HEK293 (cell line): Measurements from ENCODE around the gene CRTAP.

Experiments
- CTCF ChIA-PET: fragments of 350-600 bp; formaldehyde crosslinking; extraction: SDS; loops from one replicate; lab custom pipeline; 2021; ENCODE audit warnings: antibody characterized with exemption; lab: Yijun Ruan, JAX
- POLR2A ChIA-PET: fragments of 300-600 bp; formaldehyde crosslinking; extraction: SDS; loops from one replicate; lab custom pipeline; 2020; ENCODE audit warnings: antibody characterized with exemption, inconsistent platforms; lab: Yijun Ruan, JAX
- H3K27ac ChIP-seq: fragments of 200-500 bp; sonication (Bioruptor generic); 2 replicates; pipeline ENCODE4 v1.5.1; 2014; ENCODE audit warnings: low read depth, low read length, control low read depth, inconsistent platforms; ENCODE audit errors: extremely low read depth
- H3K36me3 ChIP-seq, 2 experiments: fragments of 200-500 bp in 1 of 2; sonication (Bioruptor generic) in 1 of 2; 1 replicate in 1 of 2; 2 replicates in 1 of 2; pipeline ENCODE4 v1.5.1; 2014 to 2017; ENCODE audit warnings: inconsistent platforms in 2 of 2, low read length in 2 of 2; ENCODE audit not compliant: control insufficient read depth in 2 of 2, insufficient read depth in 1 of 2
- H3K4me1 ChIP-seq: fragments of 200-500 bp; sonication (Bioruptor generic); 2 replicates; pipeline ENCODE4 v1.5.1; 2014; ENCODE audit warnings: mild to moderate bottlenecking, low read length, inconsistent platforms; ENCODE audit not compliant: control insufficient read depth, insufficient read depth
- H3K4me3 ChIP-seq: 2 replicates; pipeline ENCODE4 v1.5.1; 2011; ENCODE audit warnings: low read depth, mild to moderate bottlenecking, control low read depth, low read length, moderate library complexity
- H3K9me3 ChIP-seq: fragments of 200-500 bp; sonication (Bioruptor generic); 2 replicates; pipeline ENCODE4 v1.5.1; 2014; ENCODE audit warnings: low read depth, low read length, inconsistent platforms; ENCODE audit not compliant: control insufficient read depth, insufficient read depth
- HOXA7 ChIP-seq: sonication (generic); formaldehyde crosslinking; IDR thresholded peaks from 2 replicates; pipeline ENCODE4 v1.8.1; 2022; ENCODE audit warnings: missing genetic modification reagents, borderline replicate concordance
- IKZF3 ChIP-seq: fragments of 450-650 bp; IDR thresholded peaks from 2 replicates; pipeline ENCODE4 v1.5.0; 2018; ENCODE audit warnings: missing biosample characterization, mild to moderate bottlenecking, missing genetic modification characterization, moderate library complexity
- PATZ1 ChIP-seq: fragments of 450-650 bp; formaldehyde crosslinking; IDR thresholded peaks from 2 replicates; pipeline ENCODE4 v1.5.1; 2016; ENCODE audit warnings: missing biosample characterization, missing genetic modification characterization
- PBX3 ChIP-seq: sonication (generic); formaldehyde crosslinking; IDR thresholded peaks from 2 replicates; pipeline ENCODE4 v1.8.1; 2022; ENCODE audit warnings: mild to moderate bottlenecking, moderate library complexity, missing genetic modification reagents
- REPIN1 ChIP-seq: fragments of 450-650 bp; formaldehyde crosslinking; IDR thresholded peaks from 2 replicates; pipeline ENCODE4 v1.5.1; 2017; ENCODE audit warnings: missing biosample characterization, missing genetic modification characterization, low read depth
- SALL2 ChIP-seq: fragments of 450-650 bp; formaldehyde crosslinking; IDR thresholded peaks from 2 replicates; pipeline ENCODE4 v1.5.0; 2017; ENCODE audit warnings: missing biosample characterization, mild to moderate bottlenecking, missing genetic modification characterization, borderline replicate concordance
- ZBTB49 ChIP-seq: fragments of 450-650 bp; formaldehyde crosslinking; IDR thresholded peaks from 2 replicates; pipeline ENCODE4 v1.5.1; 2016; ENCODE audit warnings: missing biosample characterization, missing genetic modification characterization, low read depth
- ZBTB8A ChIP-seq: fragments of 450-650 bp; formaldehyde crosslinking; IDR thresholded peaks from 2 replicates; pipeline ENCODE4 v1.5.1; 2016; ENCODE audit warnings: missing biosample characterization, missing genetic modification characterization
- ZNF121 ChIP-seq: fragments of 450-650 bp; formaldehyde crosslinking; IDR thresholded peaks from 2 replicates; pipeline ENCODE4 v1.5.1; 2016; ENCODE audit warnings: missing biosample characterization, missing genetic modification characterization
- ZNF132 ChIP-seq: fragments of 450-650 bp; formaldehyde crosslinking; IDR thresholded peaks from 2 replicates; pipeline ENCODE4 v1.5.1; 2017; ENCODE audit warnings: missing biosample characterization, missing genetic modification characterization, borderline replicate concordance
- ZNF133 ChIP-seq: fragments of 450-650 bp; formaldehyde crosslinking; IDR thresholded peaks from 2 replicates; pipeline ENCODE4 v1.5.1; 2016; ENCODE audit warnings: missing biosample characterization, missing genetic modification characterization
- ZNF157 ChIP-seq: fragments of 450-650 bp; formaldehyde crosslinking; IDR thresholded peaks from 2 replicates; pipeline ENCODE4 v1.5.1; 2016; ENCODE audit warnings: missing biosample characterization, missing genetic modification characterization
- ZNF175 ChIP-seq: fragments of 450-650 bp; formaldehyde crosslinking; IDR thresholded peaks from 2 replicates; pipeline ENCODE4 v1.5.1; 2016; ENCODE audit warnings: missing biosample characterization, missing genetic modification characterization
- ZNF202 ChIP-seq: fragments of 450-650 bp; formaldehyde crosslinking; IDR thresholded peaks from 2 replicates; pipeline ENCODE4 v1.5.1; 2016; ENCODE audit warnings: missing biosample characterization, missing genetic modification characterization, borderline replicate concordance
- ZNF394 ChIP-seq: fragments of 450-650 bp; formaldehyde crosslinking; IDR thresholded peaks from 2 replicates; pipeline ENCODE4 v1.5.1; 2016; ENCODE audit warnings: missing biosample characterization, missing genetic modification characterization, mild to moderate bottlenecking, moderate library complexity, borderline replicate concordance
- ZNF423 ChIP-seq: fragments of 450-650 bp; formaldehyde crosslinking; IDR thresholded peaks from 2 replicates; pipeline ENCODE4 v1.5.1; 2016; ENCODE audit warnings: missing biosample characterization, missing genetic modification characterization
- ZNF433 ChIP-seq: fragments of 450-650 bp; formaldehyde crosslinking; IDR thresholded peaks from 2 replicates; pipeline ENCODE4 v1.5.1; 2016; ENCODE audit warnings: missing biosample characterization, missing genetic modification characterization, low read depth
- ZNF510 ChIP-seq: fragments of 450-650 bp; formaldehyde crosslinking; IDR thresholded peaks from 2 replicates; pipeline ENCODE4 v1.5.1; 2018; ENCODE audit warnings: mild to moderate bottlenecking, missing genetic modification characterization, missing biosample characterization; ENCODE audit not compliant: insufficient replicate concordance
- ZNF548 ChIP-seq: fragments of 450-650 bp; formaldehyde crosslinking; IDR thresholded peaks from 2 replicates; pipeline ENCODE4 v1.5.1; 2016; ENCODE audit warnings: missing biosample characterization, missing genetic modification characterization
- ZNF610 ChIP-seq: fragments of 450-650 bp; formaldehyde crosslinking; IDR thresholded peaks from 2 replicates; pipeline ENCODE4 v1.5.1; 2016; ENCODE audit warnings: missing biosample characterization, missing genetic modification characterization, borderline replicate concordance
- ZNF654 ChIP-seq: fragments of 450-650 bp; formaldehyde crosslinking; IDR thresholded peaks from 2 replicates; pipeline ENCODE4 v1.5.1; 2016; ENCODE audit warnings: low read depth, missing biosample characterization, missing genetic modification characterization

CRTAP gene

GRCh38 chr3:33099701-33100100 is 14.1 kb upstream of the CRTAP start:
- TF ChIP-seq ZBTB8A (tag by site-specific recombination): no peak
- TF ChIP-seq SALL2 (tag by site-specific recombination): no peak
- TF ChIP-seq ZNF654 (tag by site-specific recombination): no peak
- no peak for TF ChIP-seq REPIN1
- Histone ChIP-seq H3K36me3 (no peaks in the 10 kb centered on the region), H3K4me3 (no peak overlapping the region), H3K9me3 (no peaks in the 10 kb centered on the region), H3K4me1 (no peaks in the 10 kb centered on the region), H3K27ac (no peak overlapping the region)
- ChIA-PET POLR2A (no interaction called here), CTCF (no interaction called here)

GRCh38 chr3:33100229-33100628 is 13.6 kb upstream of the CRTAP start:
- H3K4me3 ChIP-seq: no peak overlapping the region
- H3K27ac ChIP-seq: no peak overlapping the region
- ChIA-PET CTCF (no interaction called here), POLR2A (no interaction called here)
- no peaks in the 10 kb centered on the region for H3K36me3 ChIP-seq
- no peaks in the 10 kb centered on the region for H3K9me3 ChIP-seq
- no peak for TF ChIP-seq PBX3
- no peak for TF ChIP-seq ZNF132 (tag by site-specific recombination)
- no peak for TF ChIP-seq ZNF175
- no peak for TF ChIP-seq ZNF202
- TF ChIP-seq ZNF157 (tag by site-specific recombination): no peak
- no peak for TF ChIP-seq ZNF610 (tag by site-specific recombination)
- no peak for TF ChIP-seq ZNF548
- TF ChIP-seq ZNF433 (tag by site-specific recombination): no peak
- TF ChIP-seq ZBTB49 (tag by site-specific recombination): no peak
- TF ChIP-seq ZNF121 (tag by site-specific recombination): no peak
- no peak for TF ChIP-seq IKZF3 (tag by site-specific recombination)
- no peak for TF ChIP-seq ZNF423 (tag by site-specific recombination)
- TF ChIP-seq HOXA7 (CRISPR knock-in tag): no peak
- TF ChIP-seq ZNF510 (tag by site-specific recombination): no peak
- TF ChIP-seq ZNF394: no peak
- TF ChIP-seq PATZ1: no peak
- TF ChIP-seq ZNF133 (tag by site-specific recombination): no peak
- H3K4me1 ChIP-seq: no peaks in the 10 kb centered on the region
